Liver (tissue), 3 donors: Measurements from ENCODE around the gene DYNC1I2.

Source experiments
- CTCF ChIP-seq: fragments of 150-350 bp; IDR thresholded peaks from 2 replicates; pipeline ENCODE4 v1.5.1; 2017; ENCODE audit warnings: improper control_type of control experiment, low read depth, low read length; ENCODE audit not compliant: missing input control
- RAD21 ChIP-seq, 2 donors: IDR thresholded peaks; 2 replicates each; pipeline ENCODE4 v1.6.1; 2016; ENCODE audit warnings: antibody characterized with exemption in 2 of 2, mild to moderate bottlenecking in 2 of 2
- donor health status: healthy.
- donor health status: healthy.

GRCh38 chr2:171729952-171730317, 42.7 kb downstream of the DYNC1I2 start:
- TF ChIP-seq CTCF = no peak
- no peak for TF ChIP-seq RAD21 (IDR thresholded peaks at IDR 0.05)
